ENCODE measurements around the gene LASP1.
"Not testable (repeated sequence)": the region's sequence is repeated elsewhere in the genome, so short reads cannot be mapped to it uniquely, and the experiment has no call there.

The LASP1 gene

GRCh38 chr17:38926293-38927070 lies 56.6 kb downstream of the LASP1 start:
- no peak overlapping the region for H3K4me3 ChIP-seq (ENCODE audit: low read depth, low read length)
- TF ChIP-seq CTCF (IDR thresholded peaks at IDR 0.05; ENCODE audit: borderline replicate concordance, insufficient read depth, low read depth, low read length): no peak

- H3K4me3 ChIP-seq (ENCODE audit: low read depth, low read length): not testable (repeated sequence)
These were observed 60.9 kb downstream of the LASP1 start for GRCh38 chr17:38930782-38931181.

GRCh38 chr17:38933962-38934361 lies 64.1 kb downstream of the LASP1 start:
- not testable (repeated sequence) for H3K4me3 ChIP-seq (ENCODE audit: low read depth, low read length)

- H3K4me3 ChIP-seq (ENCODE audit: low read depth, low read length): no peak overlapping the region
- TF ChIP-seq CTCF (IDR thresholded peaks at IDR 0.05; ENCODE audit: borderline replicate concordance, insufficient read depth, low read depth, low read length): no peak
These were observed 70.1 kb downstream of the LASP1 start for GRCh38 chr17:38939987-38940386.

- no peak for TF ChIP-seq CTCF (IDR thresholded peaks at IDR 0.05; ENCODE audit: borderline replicate concordance, insufficient read depth, low read depth, low read length)
These were observed 70.5 kb downstream of the LASP1 start for GRCh38 chr17:38940404-38940803.

GRCh38 chr17:38942696-38943334 lies 73.0 kb downstream of the LASP1 start:
- TF ChIP-seq CTCF (IDR thresholded peaks at IDR 0.05; ENCODE audit: borderline replicate concordance, insufficient read depth, low read depth, low read length): no peak
- H3K4me3 ChIP-seq (ENCODE audit: low read depth, low read length): no peak overlapping the region

More at GRCh38 chr17:38940404-38940803, 70.5 kb downstream of the LASP1 start:
- H3K4me3 ChIP-seq (ENCODE audit: low read depth, low read length): no peak overlapping the region

GRCh38 chr17:38943607-38944006 lies 73.7 kb downstream of the LASP1 start:
- TF ChIP-seq CTCF (IDR thresholded peaks at IDR 0.05; ENCODE audit: borderline replicate concordance, insufficient read depth, low read depth, low read length): no peak

GRCh38 chr17:38947189-38947588 lies 77.3 kb downstream of the LASP1 start:
- H3K4me3 ChIP-seq (ENCODE audit: low read depth, low read length): no peak overlapping the region
- no peak for TF ChIP-seq CTCF (IDR thresholded peaks at IDR 0.05; ENCODE audit: borderline replicate concordance, insufficient read depth, low read depth, low read length)

More at GRCh38 chr17:38943607-38944006, 73.7 kb downstream of the LASP1 start:
- H3K4me3 ChIP-seq (ENCODE audit: low read depth, low read length): no peak overlapping the region

GRCh38 chr17:38953800-38954199 lies 83.9 kb downstream of the LASP1 start:
- H3K4me3 ChIP-seq (ENCODE audit: low read depth, low read length): not testable (repeated sequence)

Data from GM12875 (cell line).